OCI-LY1 (cell line): Measurements from ENCODE around the gene GMDS.

Experiments used
- H2AFZ ChIP-seq: fragments of 200-600 bp; sonication (generic), shearing (Covaris generic); 2 replicates; pipeline ENCODE4 v1.6.0; 2014; ENCODE audit warnings: antibody characterized with exemption, mild to moderate bottlenecking, low read length
- H3F3A ChIP-seq: fragments of 200-600 bp; sonication (generic), shearing (Covaris generic); 2 replicates; pipeline ENCODE4 v1.6.0; 2014; ENCODE audit warnings: mild to moderate bottlenecking, antibody characterized with exemption, low read length, moderate library complexity; ENCODE audit not compliant: insufficient read depth
- H3K27ac ChIP-seq: fragments of 200-600 bp; sonication (generic); 2 replicates; pipeline ENCODE4 v1.5.1; 2014; ENCODE audit warnings: low read length, mixed run types, mild to moderate bottlenecking, low read depth; ENCODE audit not compliant: poor library complexity, severe bottlenecking
- H3K27me3 ChIP-seq: fragments of 200-600 bp; sonication (generic); 2 replicates; pipeline ENCODE4 v1.6.0; 2014; ENCODE audit warnings: antibody characterized with exemption, mild to moderate bottlenecking, low read length, moderate library complexity; ENCODE audit not compliant: insufficient read depth
- H3K36me3 ChIP-seq: fragments of 200-600 bp; sonication (generic); 2 replicates; pipeline ENCODE4 v1.6.1; 2014; ENCODE audit warnings: mild to moderate bottlenecking, antibody characterized with exemption, low read length, moderate library complexity, mixed read lengths; ENCODE audit not compliant: insufficient read depth
- H3K4me1 ChIP-seq: fragments of 200-600 bp; sonication (generic); 2 replicates; pipeline ENCODE4 v1.5.1; 2014; ENCODE audit warnings: mild to moderate bottlenecking, low read length, moderate library complexity; ENCODE audit not compliant: insufficient read depth, severe bottlenecking
- H3K4me2 ChIP-seq: fragments of 200-600 bp; sonication (generic), shearing (Covaris generic); 2 replicates; pipeline ENCODE4 v1.6.1; 2014; ENCODE audit warnings: low read length
- H3K4me3 ChIP-seq: fragments of 200-600 bp; sonication (generic); 2 replicates; pipeline ENCODE4 v1.5.1; 2014; ENCODE audit warnings: low read length, low read depth, mild to moderate bottlenecking, mixed read lengths; ENCODE audit not compliant: poor library complexity, severe bottlenecking
- H3K79me2 ChIP-seq: fragments of 200-600 bp; shearing (Covaris generic); 2 replicates; pipeline ENCODE4 v1.6.1; 2016; ENCODE audit warnings: mixed run types, low read length, mixed read lengths; ENCODE audit not compliant: insufficient read depth
- H3K9ac ChIP-seq: fragments of 200-600 bp; sonication (generic), shearing (Covaris generic); 2 replicates; pipeline ENCODE4 v1.6.1; 2014; ENCODE audit warnings: mild to moderate bottlenecking, low read length, mixed read lengths
- H3K9me2 ChIP-seq: fragments of 200-600 bp; sonication (generic), shearing (Covaris generic); 2 replicates; pipeline ENCODE4 v1.6.1; 2014; ENCODE audit warnings: low read depth, mild to moderate bottlenecking, low read length, mixed read lengths
- H3K9me3 ChIP-seq: fragments of 200-600 bp; shearing (Covaris generic); 2 replicates; pipeline ENCODE4 v1.6.1; 2014; ENCODE audit warnings: low read length, mixed read lengths
- H4K20me1 ChIP-seq: fragments of 200-600 bp; sonication (generic), shearing (Covaris generic); 2 replicates; pipeline ENCODE4 v1.6.0; 2016; ENCODE audit warnings: mild to moderate bottlenecking, low read length; ENCODE audit not compliant: insufficient read depth
- EZH2 ChIP-seq: fragments of 200-600 bp; sonication (generic), shearing (Covaris generic); IDR thresholded peaks from 2 replicates; pipeline ENCODE4 v1.8.0; 2017; ENCODE audit warnings: borderline replicate concordance, mixed run types, mild to moderate bottlenecking, antibody characterized with exemption, low read length, moderate library complexity, mixed read lengths
- TF ChIP-seq, protein P1 (sequence below): fragments of 200-600 bp; sonication (generic), shearing (Covaris generic); IDR thresholded peaks from 2 replicates; pipeline ENCODE4 v1.5.1; 2017; ENCODE audit warnings: mild to moderate bottlenecking, antibody characterized with exemption, low read length, moderate library complexity, mixed read lengths

GMDS gene

DNA sequence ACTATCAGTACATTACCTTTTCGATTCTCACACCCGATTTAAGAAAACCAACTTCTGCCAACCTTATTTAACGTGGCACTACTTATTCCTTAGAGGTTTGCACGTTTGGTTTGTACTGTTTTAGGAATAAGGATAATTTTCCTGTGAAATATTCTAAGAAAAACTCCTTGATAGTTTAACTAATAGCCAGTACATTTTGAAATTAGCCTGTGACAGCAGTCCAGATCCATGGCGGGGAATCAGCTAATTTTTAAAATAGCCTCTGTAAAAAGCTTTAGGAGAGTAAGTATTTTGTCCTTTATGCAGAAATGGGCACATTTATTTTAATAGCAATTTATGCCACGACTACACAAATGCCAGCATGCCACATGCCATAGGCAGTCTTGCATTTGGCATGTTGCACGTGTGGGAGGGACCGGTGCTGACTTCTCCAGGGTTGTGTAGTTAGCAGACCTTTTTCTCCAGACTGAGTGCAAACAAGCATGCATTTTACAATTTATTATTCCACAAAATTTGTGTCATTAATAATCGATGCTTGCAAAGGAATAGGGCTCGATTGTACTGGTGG lies 629.5 kb downstream of the GMDS start:
- Histone ChIP-seq H3K4me1 (peaks cover 19% of the 10 kb centered on the region), H3K9me3 (peaks cover 6% of the 10 kb centered on the region), H3K9ac (no peak overlapping the region), H3K4me2 (no peak overlapping the region), H3K4me3 (no peak overlapping the region), H3K9me2 (no peaks in the 10 kb centered on the region), H3K36me3 (peaks cover 46% of the 10 kb centered on the region), H4K20me1 (no peaks in the 10 kb centered on the region), H2AFZ (no peak overlapping the region), H3K27ac (no peak overlapping the region), H3K79me2 (peaks cover 20% of the 10 kb centered on the region; the same call in 1 of the 2 replicates), H3F3A (peaks cover 4% of the 10 kb centered on the region; the same call in 1 of the 2 replicates), H3K27me3 (no peaks in the 10 kb centered on the region)
- no peak for TF ChIP-seq EZH2
- TF ChIP-seq, protein P1, sequence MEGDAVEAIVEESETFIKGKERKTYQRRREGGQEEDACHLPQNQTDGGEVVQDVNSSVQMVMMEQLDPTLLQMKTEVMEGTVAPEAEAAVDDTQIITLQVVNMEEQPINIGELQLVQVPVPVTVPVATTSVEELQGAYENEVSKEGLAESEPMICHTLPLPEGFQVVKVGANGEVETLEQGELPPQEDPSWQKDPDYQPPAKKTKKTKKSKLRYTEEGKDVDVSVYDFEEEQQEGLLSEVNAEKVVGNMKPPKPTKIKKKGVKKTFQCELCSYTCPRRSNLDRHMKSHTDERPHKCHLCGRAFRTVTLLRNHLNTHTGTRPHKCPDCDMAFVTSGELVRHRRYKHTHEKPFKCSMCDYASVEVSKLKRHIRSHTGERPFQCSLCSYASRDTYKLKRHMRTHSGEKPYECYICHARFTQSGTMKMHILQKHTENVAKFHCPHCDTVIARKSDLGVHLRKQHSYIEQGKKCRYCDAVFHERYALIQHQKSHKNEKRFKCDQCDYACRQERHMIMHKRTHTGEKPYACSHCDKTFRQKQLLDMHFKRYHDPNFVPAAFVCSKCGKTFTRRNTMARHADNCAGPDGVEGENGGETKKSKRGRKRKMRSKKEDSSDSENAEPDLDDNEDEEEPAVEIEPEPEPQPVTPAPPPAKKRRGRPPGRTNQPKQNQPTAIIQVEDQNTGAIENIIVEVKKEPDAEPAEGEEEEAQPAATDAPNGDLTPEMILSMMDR = no peak

GRCh38 chr6:1615151-1615852 lies 630.1 kb downstream of the GMDS start:
- peaks cover 46% of the 10 kb centered on the region for H3K36me3 ChIP-seq
- H3K27me3 ChIP-seq = no peaks in the 10 kb centered on the region
- H3K79me2 ChIP-seq = peaks cover 20% of the 10 kb centered on the region; the same call in 1 of the 2 replicates
- no peak overlapping the region for H3K27ac ChIP-seq
- no peak overlapping the region for H2AFZ ChIP-seq
- no peaks in the 10 kb centered on the region for H4K20me1 ChIP-seq
- no peak overlapping the region for H3K4me2 ChIP-seq
- no peak for TF ChIP-seq EZH2
- TF ChIP-seq, protein P1 = no peak
- H3K4me3 ChIP-seq = no peak overlapping the region
- peaks cover 23% of the 10 kb centered on the region for H3K4me1 ChIP-seq
- H3K9me3 ChIP-seq = peaks cover 6% of the 10 kb centered on the region
- H3K9me2 ChIP-seq = no peaks in the 10 kb centered on the region
- no peak overlapping the region for H3K9ac ChIP-seq
- H3F3A ChIP-seq = peaks cover 4% of the 10 kb centered on the region; the same call in 1 of the 2 replicates

GRCh38 chr6:1614448-1615150 lies 630.8 kb downstream of the GMDS start:
- Histone ChIP-seq H3K9me3 (peaks cover 6% of the 10 kb centered on the region), H3K27ac (no peak overlapping the region), H3K4me2 (no peak overlapping the region), H3K27me3 (no peaks in the 10 kb centered on the region), H3K9ac (no peak overlapping the region), H3K9me2 (no peaks in the 10 kb centered on the region), H3K4me3 (no peak overlapping the region), H3K36me3 (peaks cover 46% of the 10 kb centered on the region), H3K79me2 (peaks cover 20% of the 10 kb centered on the region; the same call in 1 of the 2 replicates), H2AFZ (no peak overlapping the region), H3K4me1 (peaks cover 23% of the 10 kb centered on the region), H3F3A (peaks cover 4% of the 10 kb centered on the region; the same call in 1 of the 2 replicates), H4K20me1 (no peaks in the 10 kb centered on the region)
- TF ChIP-seq, protein P1 = no peak
